Measurements from ENCODE around the gene CCSER1.

Gene CCSER1

DNA sequence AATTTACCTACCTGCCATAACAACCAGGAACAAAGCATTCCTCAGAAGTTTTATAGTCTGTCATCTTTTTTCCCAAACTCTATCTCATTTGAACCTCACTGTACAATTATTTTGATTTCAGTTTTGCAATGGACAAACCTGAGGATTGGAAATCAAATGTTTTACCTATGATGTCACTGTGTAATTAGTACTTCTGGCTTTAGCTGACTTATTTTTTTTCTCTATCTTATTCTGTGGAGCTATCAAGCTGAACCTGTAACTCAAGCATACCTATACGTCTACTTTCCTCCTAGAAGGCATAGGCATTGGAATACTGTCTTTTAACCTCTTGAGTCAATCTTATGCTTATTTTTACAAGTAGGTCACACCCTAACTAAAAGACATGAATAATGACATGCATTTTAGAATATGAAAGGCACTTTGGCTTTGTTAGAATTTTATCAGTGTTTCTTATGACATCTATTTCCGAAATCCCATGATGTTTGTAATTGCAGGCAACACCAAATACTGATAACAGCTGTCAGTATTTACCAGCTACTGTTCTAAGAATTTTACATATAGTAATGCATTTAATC is 21.5 kb downstream of the CCSER1 start:
- TF ChIP-seq, protein P1, sequence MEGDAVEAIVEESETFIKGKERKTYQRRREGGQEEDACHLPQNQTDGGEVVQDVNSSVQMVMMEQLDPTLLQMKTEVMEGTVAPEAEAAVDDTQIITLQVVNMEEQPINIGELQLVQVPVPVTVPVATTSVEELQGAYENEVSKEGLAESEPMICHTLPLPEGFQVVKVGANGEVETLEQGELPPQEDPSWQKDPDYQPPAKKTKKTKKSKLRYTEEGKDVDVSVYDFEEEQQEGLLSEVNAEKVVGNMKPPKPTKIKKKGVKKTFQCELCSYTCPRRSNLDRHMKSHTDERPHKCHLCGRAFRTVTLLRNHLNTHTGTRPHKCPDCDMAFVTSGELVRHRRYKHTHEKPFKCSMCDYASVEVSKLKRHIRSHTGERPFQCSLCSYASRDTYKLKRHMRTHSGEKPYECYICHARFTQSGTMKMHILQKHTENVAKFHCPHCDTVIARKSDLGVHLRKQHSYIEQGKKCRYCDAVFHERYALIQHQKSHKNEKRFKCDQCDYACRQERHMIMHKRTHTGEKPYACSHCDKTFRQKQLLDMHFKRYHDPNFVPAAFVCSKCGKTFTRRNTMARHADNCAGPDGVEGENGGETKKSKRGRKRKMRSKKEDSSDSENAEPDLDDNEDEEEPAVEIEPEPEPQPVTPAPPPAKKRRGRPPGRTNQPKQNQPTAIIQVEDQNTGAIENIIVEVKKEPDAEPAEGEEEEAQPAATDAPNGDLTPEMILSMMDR (IDR thresholded peaks at IDR 0.05; ENCODE audit: insufficient read depth, missing control alignments), result no peak
- DNase-seq (ENCODE audit: insufficient read length, low spot score) (no peak), FAIRE-seq (peak; percentile 80)

DNA sequence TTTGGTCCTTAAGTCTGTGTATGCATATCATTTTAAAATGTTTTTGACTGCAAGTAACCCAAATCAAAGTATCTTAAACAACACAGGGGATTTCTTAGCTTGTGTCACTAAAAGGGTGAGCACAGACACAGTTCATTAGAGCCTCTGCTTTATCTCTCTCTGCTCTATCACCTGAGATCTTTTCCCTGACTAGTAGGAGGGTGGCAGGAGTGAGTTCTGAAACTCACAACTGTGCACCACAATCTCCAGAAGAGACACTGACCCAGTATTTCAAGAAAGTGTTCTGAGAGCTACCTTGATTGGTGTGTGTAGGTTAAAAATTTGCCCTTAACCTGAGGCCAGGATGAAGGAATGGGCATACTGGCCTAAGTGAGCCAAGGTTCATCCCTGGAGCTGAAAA is 24.8 kb downstream of the CCSER1 start:
- FAIRE-seq, result no peak
- TF ChIP-seq, protein P1 (IDR thresholded peaks at IDR 0.05; ENCODE audit: insufficient read depth, missing control alignments), result no peak
- DNase-seq (ENCODE audit: insufficient read length, low spot score), result no peak

DNA sequence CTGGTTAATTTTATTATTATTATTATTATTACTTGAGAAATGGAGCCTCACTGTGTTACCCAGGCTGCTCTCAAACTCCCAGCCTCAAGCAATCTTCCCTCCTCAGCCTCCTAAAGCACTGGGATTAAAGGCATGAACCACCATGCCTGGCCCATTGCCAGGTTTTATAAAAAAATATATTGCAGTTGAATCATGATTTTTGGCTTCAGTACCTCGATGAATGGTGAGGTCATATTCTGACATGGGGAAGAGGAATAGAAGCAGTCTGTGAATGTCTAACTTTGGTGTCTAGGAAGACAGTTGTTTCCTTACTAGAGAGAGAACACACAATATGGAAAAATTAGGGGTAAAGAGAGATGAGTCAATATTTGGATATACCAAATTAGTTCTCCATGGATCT is 32.0 kb downstream of the CCSER1 start:
- DNase-seq (ENCODE audit: insufficient read length, low spot score), result no peak
- FAIRE-seq, result no peak
- TF ChIP-seq, protein P1 (IDR thresholded peaks at IDR 0.05; ENCODE audit: insufficient read depth, missing control alignments), result no peak

DNA sequence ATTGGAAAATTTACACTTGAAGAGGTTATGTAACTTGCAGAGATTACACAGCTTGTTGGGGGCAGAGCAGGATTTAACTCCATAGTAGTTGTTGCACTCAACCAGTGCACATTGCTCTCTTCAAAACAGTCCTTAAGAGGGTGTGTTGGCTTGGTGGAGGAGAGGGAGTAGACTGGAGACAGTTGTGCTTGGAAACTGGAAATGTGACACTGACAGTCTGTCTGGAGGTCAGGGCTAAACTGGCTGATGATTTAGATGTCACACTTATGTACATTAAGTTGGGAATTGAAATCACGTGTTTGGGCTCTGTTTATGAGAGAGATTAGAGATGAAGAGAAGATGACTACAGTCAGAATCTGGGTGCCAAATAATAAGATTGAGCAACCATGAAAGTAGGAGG is 32.9 kb downstream of the CCSER1 start:
- no peak for DNase-seq (ENCODE audit: insufficient read length, low spot score)
- TF ChIP-seq, protein P1 (IDR thresholded peaks at IDR 0.05; ENCODE audit: insufficient read depth, missing control alignments), result no peak
- no peak for FAIRE-seq

DNA sequence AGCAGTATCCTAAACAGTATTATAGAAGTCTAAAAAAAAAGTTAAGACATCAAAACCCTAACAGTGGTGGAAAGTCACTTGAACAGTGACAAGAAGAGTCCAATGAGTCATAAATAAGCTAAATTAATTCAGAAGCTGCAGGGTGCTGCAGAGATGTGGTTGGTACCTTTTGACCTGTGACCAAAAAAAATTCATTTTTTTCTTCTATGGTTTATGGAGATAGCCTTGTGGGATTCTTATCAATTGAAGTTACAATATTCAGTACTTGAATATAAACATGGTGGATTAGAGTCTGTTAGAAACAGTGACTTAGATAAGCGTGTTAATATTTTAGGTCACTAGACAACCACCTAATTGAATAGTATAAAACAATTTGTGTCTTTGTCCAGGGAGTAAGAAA is 35.4 kb downstream of the CCSER1 start:
- FAIRE-seq, result no peak
- no peak for DNase-seq (ENCODE audit: insufficient read length, low spot score)
- TF ChIP-seq, protein P1 (IDR thresholded peaks at IDR 0.05; ENCODE audit: insufficient read depth, missing control alignments), result no peak

DNA sequence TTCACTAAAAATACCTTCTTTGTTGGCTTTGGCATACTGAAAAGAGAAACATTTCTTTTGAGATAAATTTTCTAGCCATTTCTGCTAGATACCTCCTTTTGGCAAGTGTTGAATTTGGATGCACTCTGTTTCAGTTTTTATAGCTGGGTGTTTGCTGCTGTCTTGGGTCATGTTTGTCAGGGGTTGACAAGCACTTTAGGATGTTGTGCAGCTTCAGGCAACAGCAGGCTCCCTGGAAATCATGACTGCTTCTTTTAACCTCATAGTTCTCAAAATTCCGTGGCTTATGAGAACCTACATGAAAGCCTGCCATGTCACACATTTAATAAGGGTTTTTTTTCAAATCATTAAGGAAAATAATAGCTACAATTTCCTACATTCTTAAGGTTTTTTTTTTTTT is 36.7 kb downstream of the CCSER1 start:
- no peak for FAIRE-seq
- DNase-seq (ENCODE audit: insufficient read length, low spot score), result no peak

DNA sequence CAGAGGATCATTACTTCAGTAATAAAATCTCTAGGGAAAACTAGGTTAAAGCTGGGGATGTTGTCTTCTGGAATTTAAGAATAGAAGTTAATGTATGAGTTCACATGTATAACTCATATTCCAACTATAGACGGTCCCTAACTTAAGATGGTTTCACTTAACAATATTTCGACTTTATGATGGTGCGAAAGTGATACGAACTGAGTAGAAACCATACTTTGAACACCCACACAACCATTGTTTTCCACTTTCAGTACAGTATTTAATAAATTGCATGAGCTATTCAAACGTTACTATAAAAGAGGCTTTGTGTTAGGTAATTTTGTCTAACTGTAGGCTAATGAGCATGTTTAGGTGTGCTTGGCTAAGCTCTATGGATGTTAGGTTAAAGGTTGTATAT is 38.7 kb downstream of the CCSER1 start:
- DNase-seq (ENCODE audit: insufficient read length, low spot score) (no peak), FAIRE-seq (peak; percentile 92)
- TF ChIP-seq, protein P1 (IDR thresholded peaks at IDR 0.05; ENCODE audit: insufficient read depth, missing control alignments), result no peak

More for the DNA sequence above, 36.7 kb downstream of the CCSER1 start:
- TF ChIP-seq, protein P1 (IDR thresholded peaks at IDR 0.05; ENCODE audit: insufficient read depth, missing control alignments), result no peak

All from D721Med (cell line).